Osteocyte (in vitro differentiated cells): ENCODE results near the gene GPX2. TPM values are rescaled to one million over a fixed set of nuclear protein-coding genes. Genes with fewer than 3 reads are reported as not detected.

Source experiments
- DNase-seq: peaks from one replicate; pipeline ENCODE4 v3.0.0; 2021; ENCODE audit warnings: mixed read lengths; ENCODE audit not compliant: unreplicated experiment; ENCODE audit errors: extremely low spot score
- H3K27ac Mint-ChIP-seq: one replicate; pipeline ENCODE4 v1.8.0; 2021; ENCODE audit warnings: mild to moderate bottlenecking, mixed read lengths; ENCODE audit not compliant: unreplicated experiment
- H3K27me3 Mint-ChIP-seq: one replicate; pipeline ENCODE4 v1.8.0; 2021; ENCODE audit warnings: mixed read lengths; ENCODE audit not compliant: unreplicated experiment
- H3K36me3 Mint-ChIP-seq: one replicate; pipeline ENCODE4 v1.8.0; 2021; ENCODE audit warnings: mixed read lengths; ENCODE audit not compliant: unreplicated experiment
- H3K4me1 Mint-ChIP-seq: one replicate; pipeline ENCODE4 v1.8.0; 2021; ENCODE audit warnings: mixed read lengths; ENCODE audit not compliant: unreplicated experiment
- H3K4me3 Mint-ChIP-seq: one replicate; pipeline ENCODE4 v1.8.0; 2021; ENCODE audit warnings: mild to moderate bottlenecking, moderate library complexity, mixed read lengths; ENCODE audit not compliant: unreplicated experiment
- H3K9me3 Mint-ChIP-seq: one replicate; pipeline ENCODE4 v1.8.0; 2021; ENCODE audit warnings: mixed read lengths; ENCODE audit not compliant: unreplicated experiment
- total RNA-seq: library from RNA; stranded (reverse); gene quantifications from 2 replicates; pipeline ENCODE4 v1.2.1, GENCODE V29; 2021
- TF ChIP-seq, protein P1 (sequence below): fragments of 200-600 bp; sonication (generic); IDR thresholded peaks from 2 replicates; pipeline ENCODE4 v1.5.0; 2021; ENCODE audit warnings: antibody characterized with exemption, mild to moderate bottlenecking, moderate library complexity

Gene GPX2
- total RNA-seq, 1 donor from 2014 or later: not detected

DNA sequence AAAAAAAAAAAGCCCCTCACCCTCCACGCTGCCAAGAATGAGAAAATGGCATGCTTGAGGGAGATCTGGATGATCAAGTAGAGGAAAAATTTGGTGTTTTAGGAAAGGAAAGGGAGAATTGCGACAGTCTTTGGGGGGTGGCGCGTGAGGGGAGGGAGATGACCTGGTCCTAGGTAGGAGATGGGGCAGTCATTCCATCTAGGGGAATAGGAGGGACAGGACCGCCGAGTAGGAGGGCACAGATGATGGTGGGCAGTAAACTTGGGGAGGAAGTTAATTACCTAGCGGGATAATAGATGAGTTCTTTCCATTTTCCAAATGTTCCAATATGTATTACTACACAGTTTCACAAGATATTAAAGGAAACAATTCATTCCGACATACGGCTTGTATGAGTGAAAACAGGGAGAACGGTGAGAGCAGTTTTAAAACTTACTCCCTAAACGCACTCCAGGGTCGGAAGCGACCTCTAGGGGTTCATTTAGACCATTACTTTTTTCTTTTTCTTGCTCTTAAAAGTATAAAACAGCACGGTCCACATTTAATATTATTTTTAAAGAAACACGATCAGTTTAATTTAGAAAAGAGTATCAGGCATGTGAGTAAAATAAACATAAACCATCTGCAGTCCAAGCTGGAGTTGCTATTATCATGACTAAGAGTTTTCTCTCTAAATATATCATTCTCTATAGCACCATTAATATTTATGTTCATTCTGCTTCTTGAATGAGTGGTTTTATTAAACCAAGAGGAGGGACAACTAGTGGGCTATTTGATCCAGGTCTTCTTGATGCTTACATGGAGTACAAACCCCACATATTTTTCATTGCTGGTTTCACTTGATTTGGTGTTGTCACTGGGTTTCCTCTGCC lies 41.1 kb upstream of the GPX2 start:
- peak; percentile 46 for DNase-seq
- peak overlapping the region; percentile 67 for H3K4me3 Mint-ChIP-seq
- H3K27ac Mint-ChIP-seq: peak overlapping the region; percentile 56
- H3K36me3 Mint-ChIP-seq: no peaks in the 10 kb centered on the region
- H3K9me3 Mint-ChIP-seq: no peaks in the 10 kb centered on the region
- H3K27me3 Mint-ChIP-seq: peaks cover 18% of the 10 kb centered on the region
- H3K4me1 Mint-ChIP-seq: peaks cover 25% of the 10 kb centered on the region
- TF ChIP-seq, protein P1, sequence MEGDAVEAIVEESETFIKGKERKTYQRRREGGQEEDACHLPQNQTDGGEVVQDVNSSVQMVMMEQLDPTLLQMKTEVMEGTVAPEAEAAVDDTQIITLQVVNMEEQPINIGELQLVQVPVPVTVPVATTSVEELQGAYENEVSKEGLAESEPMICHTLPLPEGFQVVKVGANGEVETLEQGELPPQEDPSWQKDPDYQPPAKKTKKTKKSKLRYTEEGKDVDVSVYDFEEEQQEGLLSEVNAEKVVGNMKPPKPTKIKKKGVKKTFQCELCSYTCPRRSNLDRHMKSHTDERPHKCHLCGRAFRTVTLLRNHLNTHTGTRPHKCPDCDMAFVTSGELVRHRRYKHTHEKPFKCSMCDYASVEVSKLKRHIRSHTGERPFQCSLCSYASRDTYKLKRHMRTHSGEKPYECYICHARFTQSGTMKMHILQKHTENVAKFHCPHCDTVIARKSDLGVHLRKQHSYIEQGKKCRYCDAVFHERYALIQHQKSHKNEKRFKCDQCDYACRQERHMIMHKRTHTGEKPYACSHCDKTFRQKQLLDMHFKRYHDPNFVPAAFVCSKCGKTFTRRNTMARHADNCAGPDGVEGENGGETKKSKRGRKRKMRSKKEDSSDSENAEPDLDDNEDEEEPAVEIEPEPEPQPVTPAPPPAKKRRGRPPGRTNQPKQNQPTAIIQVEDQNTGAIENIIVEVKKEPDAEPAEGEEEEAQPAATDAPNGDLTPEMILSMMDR: peak; percentile 79

DNA sequence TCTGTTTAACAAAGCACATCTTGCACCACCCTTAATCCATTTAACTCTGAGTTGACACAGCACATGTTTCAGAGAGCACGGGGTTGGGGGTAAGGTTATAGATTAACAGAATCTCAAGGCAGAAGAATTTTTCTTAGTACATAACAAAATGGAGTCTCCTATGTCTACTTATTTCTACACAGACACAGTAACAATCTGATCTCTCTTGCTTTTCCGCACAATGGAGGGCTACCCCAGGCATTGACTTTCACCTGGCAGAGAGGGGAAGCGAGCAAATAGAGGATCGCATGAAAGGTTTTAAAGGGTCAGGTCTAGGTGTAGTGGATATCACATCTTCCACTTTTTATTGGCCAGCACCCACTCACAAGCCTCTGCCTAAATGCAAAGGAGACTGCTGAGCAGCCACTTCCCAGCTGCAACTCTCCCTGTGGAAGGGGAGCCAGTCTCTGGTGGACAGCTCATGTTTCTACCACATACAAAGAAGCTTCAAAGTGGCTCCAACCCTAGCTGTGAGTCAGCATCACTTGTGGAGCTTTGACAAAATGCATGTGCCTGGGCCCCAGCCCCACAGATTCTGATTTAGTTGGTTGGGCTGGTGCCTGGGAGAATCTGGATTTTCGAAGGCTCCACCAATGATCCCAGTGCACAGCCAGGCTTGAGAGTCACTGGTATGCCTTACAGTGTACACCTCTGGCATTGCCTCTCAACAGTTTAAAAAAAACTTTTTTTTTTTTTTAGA lies 37.0 kb upstream of the GPX2 start:
- H3K36me3 Mint-ChIP-seq: no peaks in the 10 kb centered on the region
- peaks cover 10% of the 10 kb centered on the region for H3K4me1 Mint-ChIP-seq
- no peak for DNase-seq
- no peak overlapping the region for H3K4me3 Mint-ChIP-seq
- H3K27ac Mint-ChIP-seq: no peak overlapping the region
- TF ChIP-seq, protein P1: no peak
- H3K9me3 Mint-ChIP-seq: no peaks in the 10 kb centered on the region
- peaks cover 29% of the 10 kb centered on the region for H3K27me3 Mint-ChIP-seq

DNA sequence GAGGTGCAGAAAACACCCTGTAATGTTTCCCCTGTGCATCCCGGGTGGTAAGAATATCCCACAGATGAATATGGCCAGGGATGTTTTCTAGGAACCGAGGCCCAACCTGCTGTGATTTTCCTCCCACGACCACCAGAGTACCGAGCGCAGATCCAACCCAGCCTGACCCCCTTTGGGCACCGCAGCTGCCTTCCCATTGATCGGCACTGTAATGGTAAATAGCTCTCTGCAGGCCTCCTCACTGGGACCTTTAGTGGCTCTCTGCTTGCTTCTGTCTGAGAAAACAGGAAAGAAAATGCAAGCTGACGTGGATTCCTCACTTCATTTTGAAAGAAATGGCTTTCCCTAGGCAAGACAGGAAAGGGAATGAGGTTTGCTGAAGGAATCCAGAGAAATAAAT lies 32.0 kb upstream of the GPX2 start:
- Mint-ChIP-seq H3K27me3 (peaks cover 20% of the 10 kb centered on the region), H3K4me3 (no peak overlapping the region), H3K9me3 (no peaks in the 10 kb centered on the region), H3K27ac (no peak overlapping the region), H3K4me1 (peaks cover 18% of the 10 kb centered on the region), H3K36me3 (no peaks in the 10 kb centered on the region)
- DNase-seq: no peak
- TF ChIP-seq, protein P1: no peak

DNA sequence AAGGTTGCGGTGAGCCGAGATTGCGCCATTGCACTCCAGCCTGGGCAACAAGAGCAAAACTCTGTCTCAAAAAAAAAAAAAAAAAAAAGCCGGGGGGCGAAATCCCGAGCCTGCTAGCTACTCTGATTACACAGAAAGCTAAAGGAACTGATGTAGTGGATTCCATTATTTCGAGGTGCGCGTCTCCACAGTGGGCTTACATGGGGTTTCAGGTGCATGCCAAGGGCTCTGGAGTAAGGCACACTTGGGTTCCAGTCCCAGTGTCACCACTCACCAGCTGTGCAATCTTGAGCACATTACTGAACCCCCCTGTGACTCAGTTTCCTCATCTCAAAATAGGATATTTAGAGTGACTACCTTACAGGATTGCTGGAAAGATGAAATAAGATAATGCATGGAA lies 31.3 kb upstream of the GPX2 start:
- Mint-ChIP-seq H3K4me3 (no peak overlapping the region), H3K9me3 (no peaks in the 10 kb centered on the region), H3K27me3 (peaks cover 20% of the 10 kb centered on the region), H3K36me3 (no peaks in the 10 kb centered on the region), H3K27ac (no peak overlapping the region), H3K4me1 (peaks cover 24% of the 10 kb centered on the region)
- no peak for DNase-seq
- TF ChIP-seq, protein P1: no peak

DNA sequence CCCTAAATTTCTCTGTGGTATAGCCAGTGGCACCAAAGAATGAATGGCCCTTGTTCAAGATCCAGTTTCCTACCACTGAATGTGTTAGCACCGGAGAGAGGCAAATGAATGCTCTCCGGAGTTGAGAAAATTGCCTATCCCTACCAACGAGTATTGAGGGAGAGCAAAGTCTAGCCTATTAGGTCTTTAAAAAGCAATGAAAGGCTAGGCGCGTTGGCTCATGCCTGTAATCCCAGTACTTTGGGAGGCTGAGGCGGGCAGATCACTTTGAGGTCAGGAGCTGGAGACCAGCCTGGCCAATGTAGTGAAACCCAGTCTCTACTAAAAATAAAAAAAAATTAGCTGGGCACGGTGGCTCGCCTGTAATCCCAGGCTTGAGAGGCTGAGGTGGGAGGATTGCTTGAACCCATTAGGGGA lies 30.5 kb upstream of the GPX2 start:
- Mint-ChIP-seq H3K4me1 (peaks cover 32% of the 10 kb centered on the region), H3K4me3 (peak overlapping the region; percentile 83), H3K36me3 (no peaks in the 10 kb centered on the region), H3K27me3 (peaks cover 14% of the 10 kb centered on the region), H3K27ac (no peak overlapping the region), H3K9me3 (no peaks in the 10 kb centered on the region)
- TF ChIP-seq, protein P1: no peak
- DNase-seq: no peak
